ENCODE measurements around the gene BRD3.
A peak's percentile ranks its signal among the peaks of the same experiment; 100 is the strongest.

Gene BRD3

DNA sequence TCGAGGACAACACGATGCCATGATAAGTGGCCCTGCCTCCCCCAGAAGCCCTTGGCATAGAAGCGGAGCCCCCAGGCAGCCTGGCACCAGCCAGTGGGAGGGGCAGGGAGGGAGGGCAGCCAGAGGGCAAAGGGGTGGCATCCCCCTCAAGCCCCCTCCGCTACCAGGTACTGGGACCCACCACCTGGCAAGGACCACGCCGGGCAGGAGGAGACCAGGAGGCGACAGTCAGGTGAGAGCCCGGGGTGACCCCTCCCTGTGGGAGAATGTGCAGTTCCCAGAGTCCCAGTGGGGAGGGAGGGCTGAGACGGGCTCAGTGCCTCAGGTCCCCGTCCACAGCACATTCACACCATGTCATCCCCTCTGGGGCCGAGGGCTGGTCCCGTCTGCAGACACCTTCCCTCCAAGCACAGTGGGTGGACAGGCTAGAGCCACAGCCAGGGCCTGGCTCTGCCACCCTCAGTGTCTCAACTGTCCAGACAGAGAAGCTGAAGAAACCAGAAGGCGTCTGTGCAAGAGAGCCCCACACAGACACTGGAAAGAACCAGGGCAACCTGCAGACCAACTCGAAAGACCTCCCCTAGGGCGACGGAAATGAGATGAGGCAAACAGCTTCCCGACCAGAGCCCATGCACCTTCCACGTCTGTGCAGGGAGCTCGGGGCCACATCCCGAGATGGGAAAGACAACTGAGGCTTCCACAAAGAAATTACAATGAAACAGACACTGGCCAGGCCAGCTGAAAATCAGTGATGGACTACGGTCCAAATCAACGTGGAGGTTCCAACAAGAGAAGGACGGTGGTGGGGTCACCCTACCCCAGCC, 11.1 kb downstream of the BRD3 start:
- no peaks in the 10 kb centered on the region for H3K27me3 ChIP-seq (ENCODE audit: control insufficient read depth in 5 of 5, insufficient read depth in 4 of 5, low read length in 5 of 5)
- H3K36me3 ChIP-seq (ENCODE audit: control insufficient read depth in 5 of 5, insufficient read depth in 5 of 5, low read length in 5 of 5): peaks cover 0 to 26% (median 15%) of the 10 kb centered on the region in 5 donors
- H3K4me1 ChIP-seq (ENCODE audit: control insufficient read depth in 5 of 5, insufficient read depth in 5 of 5, low read length in 5 of 5): peaks cover 15 to 76% (median 69%) of the 10 kb centered on the region in 5 donors
- no peaks in the 10 kb centered on the region for H3K9me3 ChIP-seq (ENCODE audit: control insufficient read depth in 5 of 5, low read length in 5 of 5)
- peak overlapping the region in 1 of 5 donors; percentile 4 for H3K4me3 ChIP-seq (ENCODE audit: low read depth in 1 of 5, low read length in 5 of 5)
- H3K27ac ChIP-seq (ENCODE audit: low read depth, low read length): no peak overlapping the region
- H3K9ac ChIP-seq (ENCODE audit: low read length in 5 of 5): peak overlapping the region in 1 of 5 donors; percentile 51

GRCh38 chr9:134055981-134056461, 11.8 kb downstream of the BRD3 start:
- H3K4me3 ChIP-seq (ENCODE audit: low read depth in 1 of 5, low read length in 5 of 5): peak overlapping the region in 3 of 5 donors; percentile 30 to 56 (median 39)
- H3K27ac ChIP-seq (ENCODE audit: low read depth, low read length): no peak overlapping the region
- no peaks in the 10 kb centered on the region for H3K9me3 ChIP-seq (ENCODE audit: control insufficient read depth in 5 of 5, low read length in 5 of 5)
- peaks cover 15 to 70% (median 62%) of the 10 kb centered on the region in 5 donors for H3K4me1 ChIP-seq (ENCODE audit: control insufficient read depth in 5 of 5, insufficient read depth in 5 of 5, low read length in 5 of 5)
- H3K9ac ChIP-seq (ENCODE audit: low read length in 5 of 5): peak overlapping the region in 1 of 5 donors; percentile 51
- no peaks in the 10 kb centered on the region for H3K27me3 ChIP-seq (ENCODE audit: control insufficient read depth in 5 of 5, insufficient read depth in 4 of 5, low read length in 5 of 5)
- peaks cover 0 to 33% (median 21%) of the 10 kb centered on the region in 5 donors for H3K36me3 ChIP-seq (ENCODE audit: control insufficient read depth in 5 of 5, insufficient read depth in 5 of 5, low read length in 5 of 5)

GRCh38 chr9:134054891-134055811, 12.7 kb downstream of the BRD3 start:
- H3K4me1 ChIP-seq (ENCODE audit: control insufficient read depth in 5 of 5, insufficient read depth in 5 of 5, low read length in 5 of 5): peaks cover 15 to 61% (median 53%) of the 10 kb centered on the region in 5 donors
- peaks cover 0 to 41% (median 30%) of the 10 kb centered on the region in 5 donors for H3K36me3 ChIP-seq (ENCODE audit: control insufficient read depth in 5 of 5, insufficient read depth in 5 of 5, low read length in 5 of 5)
- no peaks in the 10 kb centered on the region for H3K27me3 ChIP-seq (ENCODE audit: control insufficient read depth in 5 of 5, insufficient read depth in 4 of 5, low read length in 5 of 5)
- peak overlapping the region in 3 of 5 donors; percentile 30 to 56 (median 39) for H3K4me3 ChIP-seq (ENCODE audit: low read depth in 1 of 5, low read length in 5 of 5)
- H3K9me3 ChIP-seq (ENCODE audit: control insufficient read depth in 5 of 5, low read length in 5 of 5): no peaks in the 10 kb centered on the region
- peak overlapping the region in 2 of 5 donors; percentile 43 to 51 for H3K9ac ChIP-seq (ENCODE audit: low read length in 5 of 5)
- no peak overlapping the region for H3K27ac ChIP-seq (ENCODE audit: low read depth, low read length)

- Histone ChIP-seq H3K4me3 (ENCODE audit: low read depth in 1 of 5, low read length in 5 of 5) (no peak overlapping the region), H3K4me1 (ENCODE audit: control insufficient read depth in 5 of 5, insufficient read depth in 5 of 5, low read length in 5 of 5) (peaks cover 12 to 60% (median 47%) of the 10 kb centered on the region in 5 donors), H3K27ac (ENCODE audit: low read depth, low read length) (no peak overlapping the region), H3K9me3 (ENCODE audit: control insufficient read depth in 5 of 5, low read length in 5 of 5) (no peaks in the 10 kb centered on the region), H3K9ac (ENCODE audit: low read length in 5 of 5) (no peak overlapping the region), H3K36me3 (ENCODE audit: control insufficient read depth in 5 of 5, insufficient read depth in 5 of 5, low read length in 5 of 5) (peaks cover 0 to 49% (median 40%) of the 10 kb centered on the region in 5 donors), H3K27me3 (ENCODE audit: control insufficient read depth in 5 of 5, insufficient read depth in 4 of 5, low read length in 5 of 5) (no peaks in the 10 kb centered on the region)
Observed at GRCh38 chr9:134053941-134054761, 13.7 kb downstream of the BRD3 start.

DNA sequence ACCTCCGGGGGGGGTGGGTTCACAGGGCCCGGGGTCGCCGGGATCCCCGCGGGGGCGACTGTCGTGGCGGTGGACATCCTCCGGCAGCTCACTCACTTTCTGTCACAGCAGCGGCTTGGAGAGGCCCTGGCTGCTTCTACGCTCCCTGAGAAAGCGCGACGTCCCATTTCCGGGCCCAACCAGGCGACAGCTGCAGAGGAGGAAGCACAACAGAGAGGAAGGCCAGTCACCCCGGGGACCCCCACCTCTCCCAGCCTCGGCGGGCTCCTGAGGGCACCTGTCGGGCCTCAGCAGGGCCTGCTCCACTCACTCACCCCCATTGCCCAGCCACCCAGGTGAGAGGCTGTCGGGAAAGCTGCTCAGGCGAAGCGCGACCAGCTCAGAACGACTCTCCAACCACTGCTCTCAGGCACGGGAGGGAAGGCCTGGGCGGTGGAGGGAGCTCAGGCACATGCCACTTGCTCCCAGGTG, 14.4 kb downstream of the BRD3 start:
- peaks cover 0 to 56% (median 47%) of the 10 kb centered on the region in 5 donors for H3K36me3 ChIP-seq (ENCODE audit: control insufficient read depth in 5 of 5, insufficient read depth in 5 of 5, low read length in 5 of 5)

DNA sequence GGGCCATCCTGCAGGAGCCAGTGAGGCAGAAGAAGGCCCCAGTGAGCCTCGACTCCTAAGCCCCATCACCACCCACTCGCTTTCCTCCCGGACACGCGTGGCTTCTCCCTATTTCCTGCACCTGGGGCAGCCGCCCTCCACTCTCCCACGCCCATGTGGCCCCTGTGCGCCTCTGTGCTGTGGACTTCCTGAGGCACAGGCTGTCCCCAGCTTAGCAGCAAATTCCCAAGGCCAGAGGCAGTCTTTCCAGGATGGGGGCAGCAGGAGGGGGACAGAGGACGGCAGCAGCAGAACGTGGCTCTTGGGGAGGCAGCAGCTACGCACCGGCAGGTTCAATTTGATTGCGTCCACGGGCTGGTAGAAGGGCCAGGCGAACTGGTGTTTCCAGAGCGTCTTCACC, 14.9 kb downstream of the BRD3 start:
- peaks cover 12 to 52% (median 37%) of the 10 kb centered on the region in 5 donors for H3K4me1 ChIP-seq (ENCODE audit: control insufficient read depth in 5 of 5, insufficient read depth in 5 of 5, low read length in 5 of 5)
- no peaks in the 10 kb centered on the region for H3K27me3 ChIP-seq (ENCODE audit: control insufficient read depth in 5 of 5, insufficient read depth in 4 of 5, low read length in 5 of 5)
- H3K36me3 ChIP-seq (ENCODE audit: control insufficient read depth in 5 of 5, insufficient read depth in 5 of 5, low read length in 5 of 5): peaks cover 0 to 61% (median 52%) of the 10 kb centered on the region in 5 donors
- H3K9ac ChIP-seq (ENCODE audit: low read length in 5 of 5): no peak overlapping the region
- H3K4me3 ChIP-seq (ENCODE audit: low read depth in 1 of 5, low read length in 5 of 5): no peak overlapping the region
- no peak overlapping the region for H3K27ac ChIP-seq (ENCODE audit: low read depth, low read length)
- H3K9me3 ChIP-seq (ENCODE audit: control insufficient read depth in 5 of 5, low read length in 5 of 5): no peaks in the 10 kb centered on the region

More for the DNA sequence above, 14.4 kb downstream of the BRD3 start:
- no peak overlapping the region for H3K27ac ChIP-seq (ENCODE audit: low read depth, low read length)
- no peaks in the 10 kb centered on the region for H3K9me3 ChIP-seq (ENCODE audit: control insufficient read depth in 5 of 5, low read length in 5 of 5)
- H3K4me1 ChIP-seq (ENCODE audit: control insufficient read depth in 5 of 5, insufficient read depth in 5 of 5, low read length in 5 of 5): peaks cover 12 to 57% (median 42%) of the 10 kb centered on the region in 5 donors
- H3K9ac ChIP-seq (ENCODE audit: low read length in 5 of 5): no peak overlapping the region
- no peak overlapping the region for H3K4me3 ChIP-seq (ENCODE audit: low read depth in 1 of 5, low read length in 5 of 5)
- H3K27me3 ChIP-seq (ENCODE audit: control insufficient read depth in 5 of 5, insufficient read depth in 4 of 5, low read length in 5 of 5): no peaks in the 10 kb centered on the region

DNA sequence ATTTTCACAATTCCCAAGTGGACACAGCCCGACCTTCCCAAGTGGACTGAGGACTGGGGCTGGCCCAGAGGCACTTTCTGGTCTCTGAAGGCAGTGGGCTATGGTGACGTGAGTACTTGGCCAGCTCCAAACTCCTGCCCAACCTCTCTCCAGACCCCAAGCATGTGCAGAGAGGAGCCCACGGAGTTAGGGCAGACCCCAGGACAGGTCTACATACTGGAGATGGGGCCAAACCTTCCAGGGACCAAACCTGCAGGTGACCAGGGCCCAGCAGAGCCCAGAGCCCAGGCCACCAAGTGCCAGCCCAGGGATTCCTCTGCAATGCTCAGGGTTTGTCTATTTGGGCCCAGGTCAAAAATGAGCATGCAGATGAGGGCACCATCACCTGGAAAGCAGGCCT, 15.3 kb downstream of the BRD3 start:
- no peak overlapping the region for H3K27ac ChIP-seq (ENCODE audit: low read depth, low read length)
- peaks cover 0 to 65% (median 56%) of the 10 kb centered on the region in 5 donors for H3K36me3 ChIP-seq (ENCODE audit: control insufficient read depth in 5 of 5, insufficient read depth in 5 of 5, low read length in 5 of 5)
- no peak overlapping the region for H3K4me3 ChIP-seq (ENCODE audit: low read depth in 1 of 5, low read length in 5 of 5)
- no peak overlapping the region for H3K9ac ChIP-seq (ENCODE audit: low read length in 5 of 5)
- no peaks in the 10 kb centered on the region for H3K9me3 ChIP-seq (ENCODE audit: control insufficient read depth in 5 of 5, low read length in 5 of 5)
- H3K27me3 ChIP-seq (ENCODE audit: control insufficient read depth in 5 of 5, insufficient read depth in 4 of 5, low read length in 5 of 5): no peaks in the 10 kb centered on the region
- peaks cover 12 to 48% (median 33%) of the 10 kb centered on the region in 5 donors for H3K4me1 ChIP-seq (ENCODE audit: control insufficient read depth in 5 of 5, insufficient read depth in 5 of 5, low read length in 5 of 5)

- Histone ChIP-seq H3K27ac (ENCODE audit: low read depth, low read length) (no peak overlapping the region), H3K27me3 (ENCODE audit: control insufficient read depth in 5 of 5, insufficient read depth in 4 of 5, low read length in 5 of 5) (no peaks in the 10 kb centered on the region), H3K9ac (ENCODE audit: low read length in 5 of 5) (no peak overlapping the region), H3K4me3 (ENCODE audit: low read depth in 1 of 5, low read length in 5 of 5) (no peak overlapping the region), H3K9me3 (ENCODE audit: control insufficient read depth in 5 of 5, low read length in 5 of 5) (no peaks in the 10 kb centered on the region), H3K4me1 (ENCODE audit: control insufficient read depth in 5 of 5, insufficient read depth in 5 of 5, low read length in 5 of 5) (peaks cover 8 to 36% (median 22%) of the 10 kb centered on the region in 5 donors), H3K36me3 (ENCODE audit: control insufficient read depth in 5 of 5, insufficient read depth in 5 of 5, low read length in 5 of 5) (peaks cover 0 to 73% (median 67%) of the 10 kb centered on the region in 5 donors)
Observed at GRCh38 chr9:134051319-134051718, 16.5 kb downstream of the BRD3 start.

DNA sequence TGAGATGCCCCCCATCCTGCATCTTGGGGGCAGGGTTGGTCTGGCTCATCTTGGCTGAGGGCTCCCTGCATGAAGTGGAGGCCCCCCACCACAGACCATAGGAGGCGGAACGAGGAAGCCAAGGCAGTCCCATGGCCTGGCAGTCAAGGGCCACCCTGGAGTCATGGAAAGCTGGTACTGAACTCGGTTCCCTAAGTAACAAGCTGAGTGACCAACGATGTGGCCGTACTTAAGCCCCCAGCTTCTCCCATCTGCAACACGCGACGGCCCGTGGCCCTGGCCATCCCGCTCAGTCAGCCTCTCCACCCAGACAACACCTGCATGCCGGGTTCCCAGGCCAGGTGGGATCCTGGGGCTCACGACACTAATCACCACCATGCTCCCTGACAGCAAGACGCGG, 17.1 kb downstream of the BRD3 start:
- peaks cover 7 to 30% (median 16%) of the 10 kb centered on the region in 5 donors for H3K4me1 ChIP-seq (ENCODE audit: control insufficient read depth in 5 of 5, insufficient read depth in 5 of 5, low read length in 5 of 5)
- H3K27me3 ChIP-seq (ENCODE audit: control insufficient read depth in 5 of 5, insufficient read depth in 4 of 5, low read length in 5 of 5): no peaks in the 10 kb centered on the region

More for the DNA sequence above, 17.1 kb downstream of the BRD3 start:
- Histone ChIP-seq H3K4me3 (ENCODE audit: low read depth in 1 of 5, low read length in 5 of 5) (no peak overlapping the region), H3K9me3 (ENCODE audit: control insufficient read depth in 5 of 5, low read length in 5 of 5) (no peaks in the 10 kb centered on the region), H3K27ac (ENCODE audit: low read depth, low read length) (no peak overlapping the region), H3K36me3 (ENCODE audit: control insufficient read depth in 5 of 5, insufficient read depth in 5 of 5, low read length in 5 of 5) (peaks cover 0 to 79% (median 73%) of the 10 kb centered on the region in 5 donors), H3K9ac (ENCODE audit: low read length in 5 of 5) (no peak overlapping the region)

Measured in subcutaneous abdominal adipose tissue (tissue), 5 donors.